HG03520 (cell line): ENCODE data around the gene NRSN2.
A peak's percentile ranks its signal among the peaks of the same experiment; 100 is the strongest.
"Not testable (repeated sequence)": the region's sequence is repeated elsewhere in the genome, so short reads cannot be mapped to it uniquely, and the experiment has no call there.

Experiments
- ATAC-seq: cut with Tn5 transposase; IDR thresholded peaks from one replicate; pipeline ENCODE4 v1.9.1; 2021; ENCODE audit warnings: mild to moderate bottlenecking, moderate library complexity; ENCODE audit not compliant: unreplicated experiment

Gene NRSN2

GRCh38 chr20:353166-353565 is 6.3 kb downstream of the NRSN2 start:
- ATAC-seq: no peak

DNA sequence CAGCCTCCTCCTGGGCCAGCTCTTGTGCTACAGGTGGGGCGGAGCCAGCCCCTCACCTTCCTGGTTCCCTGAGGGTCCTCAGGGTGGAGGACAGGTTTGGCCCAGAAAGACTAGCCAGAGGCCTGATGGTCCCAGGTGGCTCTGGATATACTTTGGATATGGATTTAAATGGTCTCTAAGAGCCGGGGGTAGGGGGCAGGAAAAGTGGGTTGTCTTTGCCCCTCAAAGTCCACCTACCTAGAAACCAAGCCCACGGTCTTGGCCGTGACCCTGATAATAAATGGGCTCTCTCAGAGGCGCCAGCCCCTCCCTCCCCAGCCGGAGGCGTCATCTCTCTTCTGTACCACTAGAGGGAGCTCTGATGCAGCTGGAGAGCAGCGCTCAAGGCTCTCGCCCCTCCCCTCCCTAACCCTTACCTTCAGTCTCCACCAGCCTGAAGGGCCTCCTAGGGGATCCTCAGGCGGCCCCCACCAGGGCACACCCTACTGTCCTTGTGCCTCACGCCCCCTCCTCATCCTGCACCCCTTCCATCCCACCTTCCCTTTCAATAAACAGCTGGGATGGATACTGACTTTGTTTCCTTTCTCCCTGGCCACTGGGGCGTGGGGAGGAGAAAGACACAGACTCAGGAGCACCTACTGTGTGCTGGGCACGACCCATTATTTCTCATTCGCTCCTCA is 7.5 kb downstream of the NRSN2 start:
- peak; percentile 77 for ATAC-seq

DNA sequence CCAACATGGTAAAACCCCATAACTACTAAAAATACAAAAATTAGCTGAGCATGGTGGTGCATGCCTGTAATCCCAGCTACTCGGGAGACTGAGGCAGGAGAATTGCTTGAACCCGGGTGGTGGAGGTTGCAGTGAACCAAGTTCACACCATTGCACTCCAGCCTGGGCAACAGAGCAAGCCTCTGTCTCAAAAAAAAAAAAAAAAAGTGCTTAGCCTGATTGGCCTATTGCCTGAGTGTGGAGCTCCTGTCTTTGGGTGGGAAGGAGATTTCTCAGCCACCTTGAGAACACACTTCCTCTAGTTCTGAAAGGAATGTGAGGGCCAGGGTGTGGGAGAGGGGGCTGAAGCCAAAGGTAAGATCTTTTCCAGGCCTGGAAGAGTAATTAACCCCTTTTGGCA is 9.2 kb downstream of the NRSN2 start:
- ATAC-seq: not testable (repeated sequence)

DNA sequence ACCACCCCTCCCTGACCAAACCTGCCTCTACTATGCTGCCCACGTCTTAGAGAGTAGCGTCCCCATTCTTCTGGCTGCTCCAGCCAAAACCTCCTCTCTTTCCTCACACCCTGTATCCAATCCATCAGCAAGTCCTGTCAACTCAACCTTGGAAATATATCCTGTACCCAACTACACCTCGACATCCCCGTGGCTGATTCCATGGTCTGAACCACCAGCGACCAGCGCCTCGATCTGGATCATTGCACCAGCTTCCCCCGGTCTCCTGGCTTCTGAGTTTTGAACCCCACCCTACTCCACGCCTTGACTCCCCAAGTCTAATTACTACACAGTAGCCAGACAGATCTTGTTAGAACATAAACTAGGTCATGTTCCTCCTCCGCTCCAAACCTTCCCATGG is 9.8 kb downstream of the NRSN2 start:
- no peak for ATAC-seq

- ATAC-seq: no peak
Measured at GRCh38 chr20:358891-359555, 12.1 kb downstream of the NRSN2 start.

DNA sequence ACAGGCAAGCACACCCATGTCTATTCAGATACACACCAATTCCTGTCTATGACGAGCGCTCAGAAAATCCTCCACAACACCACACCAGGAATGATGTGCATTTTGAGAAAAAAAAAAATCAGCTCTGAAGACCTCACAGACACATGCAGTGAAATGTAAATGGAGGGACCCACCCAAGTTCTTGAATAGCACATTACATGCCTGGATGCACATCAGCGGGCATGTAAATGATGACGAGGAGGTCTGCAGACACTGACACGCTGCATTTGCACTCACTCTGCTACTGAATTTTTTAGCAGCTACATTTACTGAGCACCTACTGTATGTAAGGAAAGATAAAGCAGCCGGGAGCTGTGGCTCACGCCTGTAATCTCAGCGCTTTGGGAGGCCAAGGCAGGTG is 14.7 kb downstream of the NRSN2 start:
- ATAC-seq: no peak

GRCh38 chr20:362271-363254 is 15.7 kb downstream of the NRSN2 start:
- ATAC-seq: no peak

DNA sequence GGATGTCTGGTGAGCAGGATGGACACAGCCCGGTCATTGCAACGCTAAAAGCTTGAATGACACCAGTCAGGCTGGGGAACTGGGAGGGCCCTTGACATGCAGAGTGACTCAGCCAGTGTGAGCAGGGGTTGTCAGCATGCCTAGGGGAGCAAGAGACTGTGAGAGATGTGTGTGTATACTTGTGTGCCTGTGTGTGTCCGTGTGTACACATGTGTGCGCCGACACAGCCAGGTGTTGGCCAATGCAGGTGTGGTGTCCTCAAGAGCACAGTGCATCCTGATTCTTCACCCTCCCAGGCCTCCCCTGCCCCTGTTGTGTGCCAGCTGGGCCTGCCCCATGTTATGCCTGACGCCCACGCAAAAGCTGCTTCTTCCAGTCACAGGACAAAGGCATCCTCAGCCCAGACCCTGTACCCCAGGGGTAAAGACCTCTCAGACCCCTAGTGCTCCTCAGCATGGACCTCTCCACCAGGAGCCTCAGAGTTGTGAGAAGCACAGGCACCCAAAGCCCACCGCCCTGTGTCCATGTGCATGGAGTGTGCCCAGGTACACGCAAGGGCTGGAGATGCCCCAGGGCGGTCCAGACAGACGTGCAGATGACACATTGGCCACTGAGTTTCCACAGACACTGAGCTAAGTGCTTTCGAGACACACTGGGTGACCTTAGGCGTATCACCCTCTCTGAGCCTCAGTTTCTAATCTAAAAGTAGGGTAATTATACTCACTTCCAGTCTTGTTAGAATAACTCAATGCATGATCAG is 16.6 kb downstream of the NRSN2 start:
- no peak for ATAC-seq

DNA sequence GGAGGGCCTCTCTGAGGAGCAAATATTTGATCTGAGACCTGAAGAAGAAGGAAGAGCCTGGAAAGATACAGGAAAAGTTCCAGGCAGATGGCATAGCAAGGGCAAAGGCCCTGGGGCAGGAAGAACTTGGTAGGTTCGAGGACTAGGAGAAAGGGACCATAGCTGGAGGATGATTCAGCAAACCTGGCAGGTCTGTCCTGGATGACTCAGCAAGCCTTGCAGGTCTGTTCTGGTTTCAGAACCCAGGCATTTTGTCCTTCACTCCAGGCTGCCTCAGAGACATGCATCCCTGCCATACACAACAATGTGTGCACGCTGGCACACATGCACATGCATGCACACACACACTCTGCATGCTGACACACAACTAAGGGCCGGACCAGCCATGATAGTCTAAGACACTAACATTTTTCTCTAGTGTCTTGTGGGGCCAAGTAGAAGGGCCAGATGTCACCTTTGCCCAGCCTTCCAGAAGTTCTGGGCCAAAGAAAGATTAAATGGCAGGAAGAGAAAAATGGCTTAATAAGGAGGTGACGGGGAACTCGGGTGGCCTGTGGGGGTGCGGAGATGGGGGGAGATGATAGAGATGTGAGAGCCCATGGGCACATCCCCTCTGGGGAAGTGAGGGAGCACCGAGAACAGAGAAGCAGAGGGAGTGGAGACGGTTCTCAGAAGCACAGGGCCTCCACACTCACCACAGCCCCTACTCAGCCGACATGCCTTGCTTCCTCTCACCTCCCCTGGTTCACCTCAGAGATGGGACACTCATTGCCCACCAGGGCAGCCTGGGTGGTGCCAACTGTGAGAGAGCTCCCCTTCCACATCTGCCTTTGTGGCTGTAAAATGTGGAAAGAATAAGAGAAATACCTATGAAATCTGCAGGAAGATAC is 18.2 kb downstream of the NRSN2 start:
- no peak for ATAC-seq

GRCh38 chr20:366041-366718 is 19.3 kb downstream of the NRSN2 start:
- no peak for ATAC-seq

DNA sequence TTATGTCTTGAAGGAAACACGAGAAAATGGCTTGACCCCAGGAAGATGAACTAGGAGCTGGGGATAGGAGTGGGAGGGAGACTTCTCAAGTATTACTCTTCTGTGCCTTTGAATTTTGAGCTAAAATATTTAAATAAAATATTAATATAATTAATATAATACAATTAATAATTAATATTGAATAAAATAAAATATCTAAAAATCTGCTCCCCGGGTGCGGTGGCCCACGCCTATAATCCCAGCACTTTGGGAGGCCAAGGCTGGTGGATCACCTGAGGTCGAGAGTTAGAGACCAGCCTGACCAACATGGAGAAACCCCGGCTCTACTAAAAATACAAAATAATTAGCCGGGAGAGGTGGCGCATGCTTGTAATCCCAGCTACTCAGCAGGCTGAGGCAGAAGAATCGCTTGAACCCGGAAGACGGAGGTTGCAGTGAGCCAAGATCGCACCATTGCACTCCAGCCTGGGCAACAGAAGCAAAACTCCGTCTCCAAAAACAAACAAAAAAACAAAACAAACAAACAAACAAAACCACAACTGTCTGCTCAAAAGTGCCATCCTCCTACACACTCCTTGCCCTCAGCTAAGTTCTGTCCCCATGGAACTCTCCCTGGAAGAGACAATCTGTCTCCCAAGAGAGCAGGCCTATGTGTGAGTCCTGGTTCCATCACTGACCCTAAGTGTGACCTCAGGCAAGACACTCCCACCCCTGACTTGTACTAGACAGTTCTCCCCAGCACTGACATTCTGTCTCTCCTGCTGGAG is 20.0 kb downstream of the NRSN2 start:
- ATAC-seq: no peak

DNA sequence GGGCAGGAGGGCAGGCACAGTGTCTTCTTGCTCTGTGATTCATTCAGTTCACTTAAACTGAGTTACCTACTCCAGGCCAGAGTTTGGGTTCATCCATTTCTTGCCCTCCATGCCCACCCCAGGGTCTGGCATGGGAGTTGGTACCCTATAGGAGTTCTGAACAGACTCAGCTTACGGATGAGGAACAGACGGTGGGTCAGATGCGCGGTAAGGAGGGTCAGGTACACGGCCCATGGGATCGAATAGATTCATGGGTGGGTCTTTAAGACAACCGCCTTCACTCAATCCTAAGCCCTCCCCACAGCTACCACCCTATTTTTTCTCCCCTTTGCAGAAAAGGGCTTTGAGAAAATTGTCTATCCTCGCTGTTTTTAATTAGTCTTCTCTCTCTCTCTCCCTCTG is 20.6 kb downstream of the NRSN2 start:
- ATAC-seq: no peak

DNA sequence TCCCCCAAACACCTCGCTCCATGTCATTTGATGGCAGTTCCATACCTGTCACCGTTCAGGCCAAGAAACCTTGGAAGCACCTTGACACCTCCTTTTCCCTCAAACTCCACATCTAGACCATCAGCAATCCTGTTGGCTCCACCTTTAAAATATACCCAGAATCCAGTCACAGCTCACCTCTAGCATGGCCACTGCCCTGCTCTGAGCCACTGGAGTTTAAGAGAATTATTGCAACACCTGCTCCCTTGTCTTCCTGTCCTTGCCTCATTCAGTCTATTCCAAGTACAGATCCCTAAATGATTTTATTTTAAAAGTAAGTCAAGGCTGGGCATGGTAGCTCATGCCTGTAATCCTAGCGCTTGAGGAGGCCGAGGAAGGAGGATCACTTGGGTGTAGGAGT is 22.0 kb downstream of the NRSN2 start:
- ATAC-seq: no peak

DNA sequence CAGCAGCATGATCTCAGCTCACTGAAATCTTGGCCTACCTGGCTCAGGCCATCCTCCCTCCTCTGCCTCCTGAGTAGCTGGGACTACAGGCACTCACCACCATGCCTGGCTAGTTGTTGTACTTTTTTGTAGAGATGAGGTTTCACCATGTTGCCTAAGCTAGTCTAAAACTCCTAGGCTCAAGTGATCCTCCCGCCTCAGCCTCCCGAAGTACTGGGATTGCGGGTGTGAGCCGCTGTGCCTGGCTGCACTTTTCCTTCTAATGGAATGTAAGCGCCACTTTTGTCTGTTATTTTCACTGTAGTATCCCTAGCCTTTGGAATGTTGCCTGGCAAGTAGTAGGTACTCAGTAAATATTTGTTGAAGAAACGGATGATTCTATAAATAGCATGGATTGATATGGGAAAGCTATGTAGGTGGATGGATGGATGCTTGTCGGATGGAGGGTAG is 23.3 kb downstream of the NRSN2 start:
- ATAC-seq: no peak

DNA sequence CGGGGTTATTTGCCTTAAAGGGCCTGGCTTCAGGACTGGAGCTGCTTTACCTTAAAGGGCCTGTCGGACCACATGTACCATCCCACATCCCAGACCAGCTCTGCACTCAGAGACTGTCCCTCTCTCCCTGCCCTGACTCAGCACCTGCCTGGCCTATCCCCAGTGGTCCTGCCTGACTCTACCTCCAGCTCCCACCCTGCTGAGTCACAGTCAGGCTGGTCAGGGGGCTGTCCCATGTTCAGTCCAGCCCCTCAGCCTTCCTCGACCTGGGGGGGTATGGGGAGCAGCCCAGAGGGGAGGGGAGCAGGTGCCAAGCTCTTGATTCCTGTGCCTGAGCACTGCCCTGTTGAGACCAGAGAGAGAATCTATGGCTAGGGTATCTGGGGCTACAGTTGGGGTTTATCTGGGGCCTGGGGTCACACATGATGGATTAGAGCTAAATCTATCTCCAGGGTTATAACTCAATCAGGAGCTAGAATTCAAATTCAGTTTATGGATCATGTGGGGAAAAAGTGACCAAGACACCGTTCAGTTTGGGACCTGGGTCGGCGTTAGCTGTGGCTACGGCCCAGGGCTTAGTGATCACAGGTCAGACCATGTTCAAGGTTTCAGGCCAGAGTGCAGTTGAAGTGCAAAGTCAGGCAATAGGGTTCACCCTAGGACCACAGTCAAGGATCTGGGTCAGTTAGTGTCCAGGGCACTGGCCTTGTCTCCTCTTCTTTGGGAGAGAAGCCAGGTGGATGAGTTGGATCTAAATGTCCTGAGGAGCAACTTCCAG is 24.3 kb downstream of the NRSN2 start:
- ATAC-seq: no peak

DNA sequence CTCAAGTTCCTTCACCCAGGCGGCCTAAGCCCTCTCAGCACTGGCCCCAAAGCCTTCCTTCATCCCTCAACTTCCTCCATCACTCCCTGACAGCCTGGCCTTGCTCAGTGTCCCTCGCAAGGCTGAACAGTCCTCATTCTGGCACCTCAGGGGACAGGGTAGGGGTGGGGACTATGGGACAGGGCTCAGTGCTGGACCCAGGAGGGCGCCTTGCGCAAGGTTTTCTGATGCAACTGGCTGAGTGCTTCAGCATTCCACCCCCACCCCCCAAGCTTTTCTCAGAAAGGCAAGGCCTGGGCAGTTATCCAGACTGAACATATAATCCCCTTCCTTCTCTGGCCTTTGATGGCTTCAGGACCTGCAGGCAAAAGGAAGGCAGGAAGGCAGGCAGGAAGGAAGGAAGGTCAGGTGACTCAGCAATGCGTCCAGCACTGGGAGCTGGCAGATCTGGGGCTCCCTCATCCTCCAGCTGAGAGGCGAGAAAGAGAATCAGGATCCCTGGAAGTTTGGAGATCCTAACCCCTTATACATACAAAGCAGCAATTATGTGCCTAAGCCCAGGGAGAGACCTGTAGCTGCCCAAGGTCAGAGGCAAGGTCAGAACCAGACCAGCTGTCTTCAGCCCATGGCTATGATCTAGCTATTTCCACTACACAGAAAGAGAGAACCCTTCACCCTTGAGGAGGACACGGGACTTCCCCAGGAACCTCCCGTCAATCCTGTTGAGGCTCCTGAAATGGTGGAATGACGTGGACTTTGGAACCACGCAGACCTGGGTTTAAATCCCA is 25.0 kb downstream of the NRSN2 start:
- ATAC-seq: no peak

DNA sequence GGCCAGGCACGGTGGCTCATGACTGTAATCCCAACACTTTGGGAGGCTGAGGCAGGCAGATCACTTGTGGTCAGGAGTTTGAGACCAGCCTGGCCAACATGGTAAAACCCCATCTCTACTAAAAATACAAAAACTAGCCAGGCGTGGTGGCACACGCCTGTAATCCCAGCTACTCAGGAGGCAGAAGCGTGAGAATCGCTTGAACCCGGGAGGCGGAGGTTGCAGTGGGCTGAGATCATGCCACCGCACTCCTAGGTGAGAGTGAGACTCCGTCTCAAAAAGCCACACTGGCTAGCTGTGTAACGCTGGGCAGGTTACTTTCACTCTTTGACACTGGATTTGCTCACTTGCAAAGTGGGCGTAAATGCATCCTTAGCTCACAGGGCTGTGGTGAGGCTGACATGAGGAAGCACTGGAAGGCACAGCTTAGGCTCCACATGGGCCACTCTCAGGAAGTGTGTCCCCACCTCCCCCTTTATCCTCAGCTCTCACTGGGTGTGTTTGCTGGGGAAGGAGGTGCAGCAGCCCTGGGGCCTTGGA is 25.7 kb downstream of the NRSN2 start:
- ATAC-seq: not testable (repeated sequence)
